Measurements from ENCODE around the gene RAD51B. TPM values are rescaled to one million over a fixed set of nuclear protein-coding genes. Genes with fewer than 3 reads are reported as not detected.
"Not testable (repeated sequence)": the region's sequence is repeated elsewhere in the genome, so short reads cannot be mapped to it uniquely, and the experiment has no call there.

The RAD51B gene
- total and polyA plus RNA-seq, 8 donors: 10.8 to 18.3 (median 14.1) TPM

DNA sequence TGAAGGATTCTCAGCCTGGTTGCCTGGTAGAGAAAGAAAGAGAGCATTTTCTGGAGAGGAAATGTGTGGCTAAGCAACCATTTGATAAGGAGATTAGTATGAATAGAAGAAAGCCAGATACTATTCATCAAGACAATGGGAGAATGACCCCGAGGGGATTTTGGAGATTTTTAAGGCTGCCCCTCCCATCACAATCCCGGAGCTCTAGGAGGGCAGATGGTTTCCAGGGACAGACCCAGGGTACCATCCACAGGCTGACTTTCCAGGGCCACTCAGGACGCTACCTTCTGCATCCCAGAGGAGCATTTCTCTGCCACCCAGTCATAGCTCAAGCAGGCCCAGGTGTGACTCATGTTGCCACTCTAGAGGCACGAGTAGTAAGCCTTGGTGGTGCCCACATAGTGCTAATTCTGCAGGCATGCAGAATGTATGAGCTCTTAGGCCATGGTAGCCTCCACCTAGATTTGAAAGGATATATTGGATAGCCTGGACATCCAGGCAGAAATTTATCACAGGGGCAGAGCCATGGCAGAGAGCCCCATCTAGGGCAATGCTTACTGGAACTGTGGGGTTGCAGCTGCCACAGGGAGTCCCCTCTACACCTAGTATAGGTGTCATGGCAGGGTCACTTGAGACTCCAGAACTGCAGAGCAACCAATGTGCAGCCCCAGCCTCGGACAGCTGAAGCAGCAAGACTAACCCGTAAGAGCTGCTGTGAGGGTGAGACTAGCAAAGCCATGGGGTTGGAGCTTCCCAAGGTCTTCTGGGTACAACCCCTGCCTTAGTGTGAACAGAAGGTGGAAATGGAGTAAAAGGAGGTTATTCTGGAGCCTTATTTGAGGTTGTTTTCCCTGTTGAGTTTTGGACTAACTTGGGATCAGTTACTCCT is 607.3 kb downstream of the RAD51B start:
- no peak for ATAC-seq
- TF ChIP-seq, protein P1, sequence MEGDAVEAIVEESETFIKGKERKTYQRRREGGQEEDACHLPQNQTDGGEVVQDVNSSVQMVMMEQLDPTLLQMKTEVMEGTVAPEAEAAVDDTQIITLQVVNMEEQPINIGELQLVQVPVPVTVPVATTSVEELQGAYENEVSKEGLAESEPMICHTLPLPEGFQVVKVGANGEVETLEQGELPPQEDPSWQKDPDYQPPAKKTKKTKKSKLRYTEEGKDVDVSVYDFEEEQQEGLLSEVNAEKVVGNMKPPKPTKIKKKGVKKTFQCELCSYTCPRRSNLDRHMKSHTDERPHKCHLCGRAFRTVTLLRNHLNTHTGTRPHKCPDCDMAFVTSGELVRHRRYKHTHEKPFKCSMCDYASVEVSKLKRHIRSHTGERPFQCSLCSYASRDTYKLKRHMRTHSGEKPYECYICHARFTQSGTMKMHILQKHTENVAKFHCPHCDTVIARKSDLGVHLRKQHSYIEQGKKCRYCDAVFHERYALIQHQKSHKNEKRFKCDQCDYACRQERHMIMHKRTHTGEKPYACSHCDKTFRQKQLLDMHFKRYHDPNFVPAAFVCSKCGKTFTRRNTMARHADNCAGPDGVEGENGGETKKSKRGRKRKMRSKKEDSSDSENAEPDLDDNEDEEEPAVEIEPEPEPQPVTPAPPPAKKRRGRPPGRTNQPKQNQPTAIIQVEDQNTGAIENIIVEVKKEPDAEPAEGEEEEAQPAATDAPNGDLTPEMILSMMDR (IDR thresholded peaks at IDR 0.05): no peak
- no peaks in the 10 kb centered on the region for H3K36me3 ChIP-seq

DNA sequence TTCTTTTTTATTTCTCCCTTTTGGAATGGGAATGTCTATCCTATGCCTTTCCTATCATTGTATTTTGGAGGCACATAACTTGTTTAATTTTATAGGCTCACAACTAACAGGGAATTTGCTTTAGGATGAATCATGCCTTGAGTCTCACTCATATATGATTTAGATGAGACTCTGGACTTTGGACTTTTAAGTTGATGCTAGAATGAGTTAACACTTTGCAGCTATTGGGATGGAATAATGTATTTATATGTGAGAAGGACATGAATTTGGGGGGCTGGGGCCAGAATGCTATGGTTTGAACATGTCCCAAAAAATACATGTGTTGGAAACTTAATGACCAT is 607.9 kb downstream of the RAD51B start:
- Histone ChIP-seq H3K27ac (no peak overlapping the region), H3K27me3 (no peaks in the 10 kb centered on the region), H3K36me3 (no peaks in the 10 kb centered on the region), H3K9me3 (peaks cover 0 to 6% of the 10 kb centered on the region in 2 donors), H3K4me1 (no peaks in the 10 kb centered on the region), H3K4me3 (no peak overlapping the region)
- TF ChIP-seq, protein P1 (IDR thresholded peaks at IDR 0.05): no peak
- ATAC-seq: no peak
- DNase-seq: no peak
- intact Hi-C loops (cut with DNase I): no loop called here

More for the DNA sequence above, 607.3 kb downstream of the RAD51B start:
- H3K4me1 ChIP-seq: no peaks in the 10 kb centered on the region
- H3K4me3 ChIP-seq: no peak overlapping the region
- no peak for DNase-seq
- H3K27me3 ChIP-seq: no peaks in the 10 kb centered on the region
- H3K27ac ChIP-seq: no peak overlapping the region
- intact Hi-C loops (cut with DNase I): no loop called here
- H3K9me3 ChIP-seq: peaks cover 0 to 6% of the 10 kb centered on the region in 2 donors

DNA sequence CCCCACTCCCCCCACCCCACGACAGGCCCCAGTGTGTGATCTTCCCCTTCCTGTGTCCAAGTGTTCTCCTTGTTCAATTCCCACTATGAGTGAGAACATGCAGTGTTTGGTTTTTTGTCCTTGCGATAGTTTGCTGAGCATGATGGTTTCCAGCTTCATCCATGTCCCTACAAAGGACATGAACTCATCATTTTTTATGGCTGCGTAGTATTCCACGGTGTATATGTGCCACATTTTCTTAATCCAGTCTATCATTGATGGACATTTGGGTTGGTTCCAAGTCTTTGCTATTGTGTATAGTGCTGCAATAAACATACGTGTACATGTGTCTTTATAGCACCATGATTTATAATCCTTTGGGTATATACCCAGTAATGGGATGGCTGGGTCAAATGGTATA is 609.3 kb downstream of the RAD51B start:
- DNase-seq; H3K36me3 ChIP-seq; H3K27ac ChIP-seq; ATAC-seq; H3K4me1 ChIP-seq; intact Hi-C loops (cut with DNase I); H3K4me3 ChIP-seq; H3K9me3 ChIP-seq; H3K27me3 ChIP-seq: not testable (repeated sequence)

DNA sequence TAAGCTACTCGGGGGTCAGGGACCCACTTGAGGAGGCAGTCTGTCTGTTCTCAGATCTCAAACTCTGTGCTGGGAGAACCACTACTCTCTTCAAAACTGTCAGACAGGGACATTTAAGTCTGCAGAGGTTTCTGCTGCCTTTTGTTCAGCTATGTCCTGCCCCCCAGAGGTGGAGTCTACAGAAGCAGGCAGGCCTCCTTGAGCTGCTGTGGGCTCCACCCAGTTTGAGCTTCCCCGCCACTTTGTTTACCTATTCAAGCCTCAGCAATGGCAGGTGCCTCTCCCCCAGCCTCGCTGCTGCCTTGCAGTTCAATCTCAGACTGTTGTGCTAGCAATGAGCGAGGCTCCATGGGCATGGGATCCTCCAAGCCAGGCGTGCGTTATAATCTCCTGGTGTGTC is 614.6 kb downstream of the RAD51B start:
- H3K9me3 ChIP-seq: peaks cover 0 to 11% of the 10 kb centered on the region in 2 donors
- H3K27ac ChIP-seq; H3K4me3 ChIP-seq; H3K27me3 ChIP-seq; H3K36me3 ChIP-seq; intact Hi-C loops (cut with DNase I); DNase-seq; H3K4me1 ChIP-seq; ATAC-seq: not testable (repeated sequence)

DNA sequence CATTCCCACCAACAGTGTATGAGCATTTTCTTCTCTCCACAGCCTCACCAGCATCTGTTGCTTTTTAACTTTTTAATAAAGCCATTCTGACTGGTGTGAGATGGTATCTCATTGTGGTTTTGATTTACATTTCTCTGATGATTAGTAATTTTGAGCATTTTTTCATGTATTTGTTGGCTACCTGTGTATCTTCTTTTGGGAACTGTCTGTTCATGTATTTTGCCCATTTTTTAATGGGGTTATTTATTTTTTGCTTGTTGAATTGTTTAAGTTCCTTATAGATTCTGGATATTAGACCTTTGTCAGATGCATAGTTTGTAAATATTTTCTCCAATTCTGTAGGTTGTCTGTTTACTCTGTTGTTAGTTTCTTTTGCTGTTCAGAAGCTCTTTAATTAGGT is 616.1 kb downstream of the RAD51B start:
- H3K4me1 ChIP-seq; DNase-seq; ATAC-seq; H3K9me3 ChIP-seq; H3K4me3 ChIP-seq; H3K27ac ChIP-seq; intact Hi-C loops (cut with DNase I); H3K36me3 ChIP-seq; H3K27me3 ChIP-seq: not testable (repeated sequence)

DNA sequence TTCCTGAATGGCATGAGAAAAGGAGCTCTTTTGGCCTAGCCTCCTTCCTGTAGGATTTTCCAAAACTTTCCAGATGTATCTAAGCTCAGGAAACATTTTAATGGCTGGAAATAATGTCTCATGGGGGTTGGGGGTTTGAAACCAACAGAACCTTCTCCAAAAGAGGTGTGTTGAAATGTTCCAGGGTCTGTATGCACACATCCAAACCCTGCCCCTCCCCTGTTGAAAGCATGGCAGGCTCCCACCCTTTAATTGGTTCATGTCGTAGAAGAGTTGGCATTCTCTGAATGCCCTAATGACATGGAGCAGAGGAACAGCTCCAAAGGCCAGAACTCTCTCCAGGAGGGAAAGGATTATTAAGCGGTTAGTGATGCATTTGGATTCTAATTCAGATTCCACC is 620.1 kb downstream of the RAD51B start:
- no peaks in the 10 kb centered on the region for H3K27me3 ChIP-seq
- H3K9me3 ChIP-seq: peaks cover 0 to 5% of the 10 kb centered on the region in 2 donors
- ATAC-seq (no peak), DNase-seq (no peak)
- H3K27ac ChIP-seq: no peak overlapping the region
- no peaks in the 10 kb centered on the region for H3K4me1 ChIP-seq
- TF ChIP-seq, protein P1 (IDR thresholded peaks at IDR 0.05): no peak
- intact Hi-C loops (cut with DNase I): no loop called here
- no peaks in the 10 kb centered on the region for H3K36me3 ChIP-seq
- no peak overlapping the region for H3K4me3 ChIP-seq

DNA sequence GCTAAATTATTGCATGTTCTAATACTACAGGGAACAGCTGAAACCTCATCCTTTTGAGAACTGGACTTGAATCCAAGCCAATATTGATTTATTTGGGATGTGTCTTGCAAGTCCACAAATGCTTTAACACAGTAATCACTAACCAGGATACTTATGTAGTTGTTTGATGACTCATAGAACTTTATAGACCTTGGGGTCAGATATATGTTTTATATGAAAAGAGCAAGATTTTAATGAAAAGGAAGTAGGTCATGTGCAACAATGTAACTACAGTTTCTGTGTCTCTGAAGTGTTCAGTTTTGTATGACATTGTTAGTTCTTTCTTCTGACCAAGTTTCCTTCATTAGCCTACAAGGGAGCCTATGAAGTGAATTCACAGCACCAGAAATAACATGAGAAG is 621.2 kb downstream of the RAD51B start:
- H3K4me3 ChIP-seq: no peak overlapping the region
- H3K9me3 ChIP-seq: no peaks in the 10 kb centered on the region
- no peaks in the 10 kb centered on the region for H3K27me3 ChIP-seq
- no peaks in the 10 kb centered on the region for H3K4me1 ChIP-seq
- H3K27ac ChIP-seq: no peak overlapping the region
- DNase-seq (no peak), ATAC-seq (no peak)
- intact Hi-C loops (cut with DNase I): no loop called here
- TF ChIP-seq, protein P1 (IDR thresholded peaks at IDR 0.05): no peak
- no peaks in the 10 kb centered on the region for H3K36me3 ChIP-seq

Data from left lung (tissue), 10 donors.